ENCODE data around the gene MYO9B. TPM values are rescaled to one million over a fixed set of nuclear protein-coding genes. Genes with fewer than 3 reads are reported as not detected.
"Not testable (repeated sequence)": the region's sequence is repeated elsewhere in the genome, so short reads cannot be mapped to it uniquely, and the experiment has no call there.

MYO9B gene
- total RNA-seq, 1 experiment from 2014 or later = 85.4 TPM

GRCh38 chr19:17088552-17088951 is 13.0 kb downstream of the MYO9B start:
- BruUV-seq (replicated peaks) = no TSS peak
- Histone ChIP-seq H3K4me3 (ENCODE audit: low read depth, low read length, poor library complexity, severe bottlenecking) (no peak overlapping the region), H3K9me3 (ENCODE audit: low read depth, low read length, poor library complexity, severe bottlenecking) (no peaks in the 10 kb centered on the region), H3K27me3 (replicated peaks; ENCODE audit: insufficient read depth, low read depth, low read length, poor library complexity) (no peaks in the 10 kb centered on the region), H3K4me1 (ENCODE audit: insufficient read depth, low read length, poor library complexity, severe bottlenecking) (no peaks in the 10 kb centered on the region), H3K36me3 (ENCODE audit: insufficient read depth, low read length, poor library complexity, severe bottlenecking) (peaks cover 3% of the 10 kb centered on the region), H3K27ac (ENCODE audit: low read depth, low read length, poor library complexity, severe bottlenecking) (no peak overlapping the region)
- ChIA-PET POLR2A (ENCODE audit: low non-redundant PET) (no interaction called here), CTCF (no interaction called here)
- TF ChIP-seq EZH2 (IDR thresholded peaks at IDR 0.05; ENCODE audit: borderline replicate concordance, low read depth, low read length, poor library complexity, severe bottlenecking) = no peak
- DNase-seq (ENCODE audit: low spot score) = no peak
- intact Hi-C loops (cut with micrococcal nuclease; ENCODE audit: unreplicated experiment) = no loop called here

DNA sequence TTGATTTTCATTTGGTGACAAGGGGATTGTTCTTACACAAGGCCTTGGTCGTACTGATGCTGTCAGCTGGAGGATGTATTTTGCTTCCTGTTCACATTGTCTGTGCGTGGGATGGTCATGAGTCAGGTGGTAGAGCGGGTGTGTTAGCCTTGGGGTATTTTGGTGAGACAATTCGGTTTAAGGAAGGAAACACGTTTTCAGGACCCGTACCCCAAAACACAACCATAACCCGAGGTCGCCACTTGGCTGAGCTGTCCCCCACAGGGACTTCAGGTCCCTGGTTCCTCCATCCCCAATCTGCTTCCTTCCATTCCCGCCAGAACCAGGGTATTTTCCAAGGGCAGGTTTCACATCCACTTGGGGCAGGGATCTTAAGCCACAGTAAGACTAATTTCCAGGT is 15.0 kb downstream of the MYO9B start:
- no peak for TF ChIP-seq EZH2 (IDR thresholded peaks at IDR 0.05; ENCODE audit: borderline replicate concordance, low read depth, low read length, poor library complexity, severe bottlenecking)
- H3K4me1 ChIP-seq (ENCODE audit: insufficient read depth, low read length, poor library complexity, severe bottlenecking) = no peaks in the 10 kb centered on the region
- no peaks in the 10 kb centered on the region for H3K27me3 ChIP-seq (replicated peaks; ENCODE audit: insufficient read depth, low read depth, low read length, poor library complexity)
- ChIA-PET POLR2A (ENCODE audit: low non-redundant PET) (no interaction called here), CTCF (no interaction called here)
- no peak overlapping the region for H3K27ac ChIP-seq (ENCODE audit: low read depth, low read length, poor library complexity, severe bottlenecking)
- H3K9me3 ChIP-seq (ENCODE audit: low read depth, low read length, poor library complexity, severe bottlenecking) = no peaks in the 10 kb centered on the region
- intact Hi-C loops (cut with micrococcal nuclease; ENCODE audit: unreplicated experiment) = no loop called here
- no peak for DNase-seq (ENCODE audit: low spot score)
- H3K4me3 ChIP-seq (ENCODE audit: low read depth, low read length, poor library complexity, severe bottlenecking) = no peak overlapping the region
- BruUV-seq (replicated peaks) = no TSS peak
- H3K36me3 ChIP-seq (ENCODE audit: insufficient read depth, low read length, poor library complexity, severe bottlenecking) = peaks cover 3% of the 10 kb centered on the region

GRCh38 chr19:17091758-17092333 is 16.3 kb downstream of the MYO9B start:
- TF ChIP-seq, protein P1, sequence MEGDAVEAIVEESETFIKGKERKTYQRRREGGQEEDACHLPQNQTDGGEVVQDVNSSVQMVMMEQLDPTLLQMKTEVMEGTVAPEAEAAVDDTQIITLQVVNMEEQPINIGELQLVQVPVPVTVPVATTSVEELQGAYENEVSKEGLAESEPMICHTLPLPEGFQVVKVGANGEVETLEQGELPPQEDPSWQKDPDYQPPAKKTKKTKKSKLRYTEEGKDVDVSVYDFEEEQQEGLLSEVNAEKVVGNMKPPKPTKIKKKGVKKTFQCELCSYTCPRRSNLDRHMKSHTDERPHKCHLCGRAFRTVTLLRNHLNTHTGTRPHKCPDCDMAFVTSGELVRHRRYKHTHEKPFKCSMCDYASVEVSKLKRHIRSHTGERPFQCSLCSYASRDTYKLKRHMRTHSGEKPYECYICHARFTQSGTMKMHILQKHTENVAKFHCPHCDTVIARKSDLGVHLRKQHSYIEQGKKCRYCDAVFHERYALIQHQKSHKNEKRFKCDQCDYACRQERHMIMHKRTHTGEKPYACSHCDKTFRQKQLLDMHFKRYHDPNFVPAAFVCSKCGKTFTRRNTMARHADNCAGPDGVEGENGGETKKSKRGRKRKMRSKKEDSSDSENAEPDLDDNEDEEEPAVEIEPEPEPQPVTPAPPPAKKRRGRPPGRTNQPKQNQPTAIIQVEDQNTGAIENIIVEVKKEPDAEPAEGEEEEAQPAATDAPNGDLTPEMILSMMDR (conservative IDR thresholded peaks at IDR 0.05; ENCODE audit: low read depth, low read length) = no peak
- no peak for TF ChIP-seq EZH2 (IDR thresholded peaks at IDR 0.05; ENCODE audit: borderline replicate concordance, low read depth, low read length, poor library complexity, severe bottlenecking)
- no peak for DNase-seq (ENCODE audit: low spot score)
- BruUV-seq (replicated peaks) = no TSS peak
- no peak overlapping the region for H3K27ac ChIP-seq (ENCODE audit: low read depth, low read length, poor library complexity, severe bottlenecking)
- no peaks in the 10 kb centered on the region for H3K27me3 ChIP-seq (replicated peaks; ENCODE audit: insufficient read depth, low read depth, low read length, poor library complexity)
- ChIA-PET CTCF (no interaction called here), POLR2A (ENCODE audit: low non-redundant PET) (no interaction called here)
- H3K9me3 ChIP-seq (ENCODE audit: low read depth, low read length, poor library complexity, severe bottlenecking) = no peaks in the 10 kb centered on the region
- H3K4me1 ChIP-seq (ENCODE audit: insufficient read depth, low read length, poor library complexity, severe bottlenecking) = no peaks in the 10 kb centered on the region
- H3K36me3 ChIP-seq (ENCODE audit: insufficient read depth, low read length, poor library complexity, severe bottlenecking) = peaks cover 3% of the 10 kb centered on the region
- H3K4me3 ChIP-seq (ENCODE audit: low read depth, low read length, poor library complexity, severe bottlenecking) = no peak overlapping the region
- intact Hi-C loops (cut with micrococcal nuclease; ENCODE audit: unreplicated experiment) = no loop called here

DNA sequence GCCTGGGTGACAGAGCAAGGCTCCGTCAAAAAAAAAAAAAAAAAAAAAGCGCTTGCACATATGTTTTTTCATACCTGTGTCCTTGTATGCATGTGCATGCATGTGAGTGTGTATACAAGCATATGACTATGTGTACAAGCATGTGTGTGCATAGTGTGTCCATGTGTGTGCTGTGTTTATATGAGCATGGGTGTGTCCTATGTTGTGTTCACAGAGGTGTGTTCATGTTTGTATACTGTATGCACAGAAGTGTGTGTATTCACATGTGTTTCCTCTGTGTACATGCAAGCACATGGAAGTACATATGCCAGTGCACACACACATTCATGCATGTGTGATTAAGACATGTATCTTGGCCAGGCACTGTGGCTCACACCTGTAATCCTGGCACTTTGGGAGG is 17.1 kb downstream of the MYO9B start:
- ChIA-PET CTCF (no interaction called here), POLR2A (ENCODE audit: low non-redundant PET) (no interaction called here)
- no peaks in the 10 kb centered on the region for H3K4me1 ChIP-seq (ENCODE audit: insufficient read depth, low read length, poor library complexity, severe bottlenecking)
- no peak overlapping the region for H3K27ac ChIP-seq (ENCODE audit: low read depth, low read length, poor library complexity, severe bottlenecking)
- no peaks in the 10 kb centered on the region for H3K9me3 ChIP-seq (ENCODE audit: low read depth, low read length, poor library complexity, severe bottlenecking)
- H3K36me3 ChIP-seq (ENCODE audit: insufficient read depth, low read length, poor library complexity, severe bottlenecking) = peaks cover 3% of the 10 kb centered on the region
- TF ChIP-seq, protein P1 (conservative IDR thresholded peaks at IDR 0.05; ENCODE audit: low read depth, low read length) = no peak
- TF ChIP-seq EZH2 (IDR thresholded peaks at IDR 0.05; ENCODE audit: borderline replicate concordance, low read depth, low read length, poor library complexity, severe bottlenecking) = no peak
- DNase-seq (ENCODE audit: low spot score) = no peak
- no peak overlapping the region for H3K4me3 ChIP-seq (ENCODE audit: low read depth, low read length, poor library complexity, severe bottlenecking)
- intact Hi-C loops (cut with micrococcal nuclease; ENCODE audit: unreplicated experiment) = no loop called here
- H3K27me3 ChIP-seq (replicated peaks; ENCODE audit: insufficient read depth, low read depth, low read length, poor library complexity) = no peaks in the 10 kb centered on the region
- BruUV-seq (replicated peaks) = no TSS peak

DNA sequence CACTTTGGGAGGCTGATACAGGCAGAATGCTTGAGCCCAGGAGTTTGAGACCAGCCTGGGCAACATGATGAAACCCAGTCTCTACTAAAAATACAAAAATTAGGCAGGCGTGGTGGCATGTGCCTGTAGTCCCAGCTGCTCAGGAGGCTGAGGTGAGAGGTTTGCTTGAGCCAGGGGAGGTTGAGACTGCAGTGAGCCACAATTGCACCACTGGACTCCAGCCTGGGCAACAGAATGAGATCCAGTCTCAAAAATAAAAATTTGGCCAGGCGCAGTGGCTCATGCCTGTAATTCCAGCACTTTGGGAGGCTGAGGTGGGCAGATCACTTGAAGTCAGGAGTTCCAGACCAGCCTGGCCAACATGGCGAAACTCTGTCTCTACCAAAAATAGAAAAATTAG is 19.1 kb downstream of the MYO9B start:
- H3K4me1 ChIP-seq (ENCODE audit: insufficient read depth, low read length, poor library complexity, severe bottlenecking); POLR2A ChIA-PET (ENCODE audit: low non-redundant PET); DNase-seq (ENCODE audit: low spot score); intact Hi-C loops (cut with micrococcal nuclease; ENCODE audit: unreplicated experiment); H3K36me3 ChIP-seq (ENCODE audit: insufficient read depth, low read length, poor library complexity, severe bottlenecking); CTCF ChIA-PET; H3K27ac ChIP-seq (ENCODE audit: low read depth, low read length, poor library complexity, severe bottlenecking); H3K4me3 ChIP-seq (ENCODE audit: low read depth, low read length, poor library complexity, severe bottlenecking); H3K27me3 ChIP-seq (replicated peaks; ENCODE audit: insufficient read depth, low read depth, low read length, poor library complexity); H3K9me3 ChIP-seq (ENCODE audit: low read depth, low read length, poor library complexity, severe bottlenecking); BruUV-seq (replicated peaks): not testable (repeated sequence)

Measured in A673 (cell line).